GM23248 (cell line): ENCODE results near the gene NEUROG2. TPM values are rescaled to one million over a fixed set of nuclear protein-coding genes. Genes with fewer than 3 reads are reported as not detected.

Experiments used
- DNase-seq: peaks from one replicate; pipeline ENCODE4 v3.0.0-alpha.2; 2015
- H2AFZ ChIP-seq: fragments of 200-600 bp; sonication (generic); 2 replicates; pipeline ENCODE4 v1.6.1; 2016; ENCODE audit warnings: antibody characterized with exemption
- H3F3A ChIP-seq: fragments of 200-600 bp; sonication (generic); 2 replicates; pipeline ENCODE4 v1.6.1; 2016; ENCODE audit warnings: mild to moderate bottlenecking, antibody characterized with exemption, mixed run types; ENCODE audit not compliant: insufficient read depth
- H3K27ac ChIP-seq: fragments of 200-600 bp; sonication (generic); 2 replicates; pipeline ENCODE4 v1.5.1; 2016; ENCODE audit warnings: mild to moderate bottlenecking
- H3K27me3 ChIP-seq: fragments of 200-600 bp; sonication (generic); replicated peaks from 2 replicates; pipeline ENCODE4 v1.6.1; 2016; ENCODE audit warnings: mild to moderate bottlenecking; ENCODE audit not compliant: insufficient read depth
- H3K36me3 ChIP-seq: fragments of 200-600 bp; sonication (generic); 2 replicates; pipeline ENCODE4 v1.6.1; 2016; ENCODE audit warnings: low read depth, mild to moderate bottlenecking
- H3K4me1 ChIP-seq: fragments of 200-600 bp; sonication (generic); 2 replicates; pipeline ENCODE4 v1.6.1; 2016; ENCODE audit warnings: mild to moderate bottlenecking; ENCODE audit not compliant: insufficient read depth
- H3K4me2 ChIP-seq: fragments of 200-600 bp; sonication (generic); one replicate; pipeline ENCODE4 v1.6.1; 2016; ENCODE audit warnings: mild to moderate bottlenecking; ENCODE audit not compliant: unreplicated experiment
- H3K4me3 ChIP-seq: fragments of 200-600 bp; sonication (generic); 2 replicates; pipeline ENCODE4 v1.5.1; 2016; ENCODE audit warnings: mild to moderate bottlenecking
- H3K79me2 ChIP-seq: fragments of 200-600 bp; sonication (generic); 2 replicates; pipeline ENCODE4 v1.6.1; 2016; ENCODE audit warnings: mild to moderate bottlenecking; ENCODE audit not compliant: insufficient read depth
- H3K9ac ChIP-seq: fragments of 200-600 bp; sonication (generic); 2 replicates; pipeline ENCODE4 v1.6.1; 2016; ENCODE audit warnings: mild to moderate bottlenecking
- H3K9me2 ChIP-seq: fragments of 200-600 bp; sonication (generic); 2 replicates; pipeline ENCODE4 v1.6.1; 2016; ENCODE audit warnings: mixed run types, mild to moderate bottlenecking, moderate library complexity; ENCODE audit not compliant: insufficient read depth
- H3K9me3 ChIP-seq: fragments of 200-600 bp; sonication (generic); one replicate; pipeline ENCODE4 v1.6.1; 2017; ENCODE audit warnings: low read depth
- H4K20me1 ChIP-seq: fragments of 200-600 bp; sonication (generic); 2 replicates; pipeline ENCODE4 v1.6.0; 2016; ENCODE audit not compliant: insufficient read depth
- EZH2 ChIP-seq: fragments of 200-600 bp; sonication (generic); IDR thresholded peaks from 2 replicates; pipeline ENCODE4 v1.6.1; 2018; ENCODE audit warnings: antibody characterized with exemption, mild to moderate bottlenecking; ENCODE audit not compliant: insufficient read depth, poor library complexity, severe bottlenecking
- EZH2phosphoT487 ChIP-seq: fragments of 200-600 bp; sonication (generic); IDR thresholded peaks from 2 replicates; pipeline ENCODE4 v1.6.1; 2018; ENCODE audit warnings: antibody characterized with exemption, moderate library complexity, mild to moderate bottlenecking, low read depth; ENCODE audit not compliant: insufficient read depth
- WGBS, 2 experiments: methylation state at CpG; one replicate each; pipeline ENCODE4 v1.1.6; 2015 to 2017; ENCODE audit warnings: low lambda C conversion rate in 2 of 2, low coverage in 1 of 2; ENCODE audit errors: missing lambda C conversion rate in 2 of 2; 5-methylcytosine and 5-hydroxymethylcytosine counted together
- in situ Hi-C: fragments of 300-500 bp; cut with MboI; formaldehyde crosslinking; loops from 2 replicates; pipeline ENCODE4 v1.15.0; 2020
- polyA plus RNA-seq: library from polyadenylated mRNA; unstranded; fragments of >200 nt; fragmentation: Nextera tagmentation; extraction: Ambion mirVana; gene quantifications from 2 replicates; pipeline ENCODE4 v1.2.1, GENCODE V29; 2016
- total RNA-seq: library from RNA; depleted of rRNA; stranded (reverse); fragments of >200 nt; shearing (Covaris generic); gene quantifications from 2 replicates; pipeline ENCODE4 v1.2.3, GENCODE V29; 2014

The NEUROG2 gene
- total and polyA plus RNA-seq, 2 experiments from 2014 or later = not detected

GRCh38 chr4:112552668-112553067, 36.7 kb upstream of the NEUROG2 start:
- Histone ChIP-seq H3K79me2 (no peaks in the 10 kb centered on the region), H3K27ac (peak overlapping the region; percentile 56), H3K4me3 (peak overlapping the region; percentile 18), H3K9me3 (no peaks in the 10 kb centered on the region), H3F3A (peaks cover 20% of the 10 kb centered on the region), H3K27me3 (no peaks in the 10 kb centered on the region), H3K4me1 (peaks cover 31% of the 10 kb centered on the region), H3K9me2 (no peaks in the 10 kb centered on the region), H3K9ac (peak overlapping the region; percentile 2; the same call in 1 of the 2 replicates), H3K4me2 (peak overlapping the region; percentile 60), H2AFZ (0 out of 2 replicates have a peak overlapping the region, but pooled peaks have one; percentile 14), H3K36me3 (no peaks in the 10 kb centered on the region), H4K20me1 (no peaks in the 10 kb centered on the region)
- TF ChIP-seq EZH2phosphoT487 (no peak), EZH2 (no peak)
- DNase-seq = peak; percentile 82
- 8% methylated on average over 2 of the region's 2 CpGs for WGBS, 2 experiments
- in situ Hi-C loops = no loop called here

GRCh38 chr4:112550728-112551127, 34.7 kb upstream of the NEUROG2 start:
- Histone ChIP-seq H3K4me1 (peaks cover 31% of the 10 kb centered on the region), H3K9me2 (no peaks in the 10 kb centered on the region), H3K4me3 (peak overlapping the region; percentile 21; the same call in 1 of the 2 replicates), H3K27ac (peak overlapping the region; percentile 56), H3K36me3 (no peaks in the 10 kb centered on the region), H2AFZ (peak overlapping the region; percentile 53; the same call in 1 of the 2 replicates), H3K27me3 (no peaks in the 10 kb centered on the region), H3K79me2 (no peaks in the 10 kb centered on the region), H4K20me1 (no peaks in the 10 kb centered on the region), H3F3A (peaks cover 20% of the 10 kb centered on the region), H3K4me2 (peak overlapping the region; percentile 53), H3K9ac (0 out of 2 replicates have a peak overlapping the region, but pooled peaks have one; percentile 4), H3K9me3 (no peaks in the 10 kb centered on the region)
- TF ChIP-seq EZH2phosphoT487 (no peak), EZH2 (no peak)
- DNase-seq = peak; percentile 89
- 9 to 23% methylated on average over 2 of the region's 2 CpGs for WGBS, 2 experiments
- in situ Hi-C loops = no loop called here

- peak; percentile 49 for DNase-seq
Observed at GRCh38 chr4:112546476-112546875, 30.5 kb upstream of the NEUROG2 start.

GRCh38 chr4:112545346-112545745, 29.4 kb upstream of the NEUROG2 start:
- Histone ChIP-seq H3K4me3 (no peak overlapping the region), H3K9me3 (no peaks in the 10 kb centered on the region), H3K27me3 (no peaks in the 10 kb centered on the region), H3K36me3 (no peaks in the 10 kb centered on the region), H3K9me2 (no peaks in the 10 kb centered on the region), H3K9ac (no peak overlapping the region), H3K4me2 (no peak overlapping the region), H2AFZ (no peak overlapping the region), H3K79me2 (no peaks in the 10 kb centered on the region), H4K20me1 (no peaks in the 10 kb centered on the region), H3K27ac (no peak overlapping the region), H3F3A (no peaks in the 10 kb centered on the region), H3K4me1 (peaks cover under 1% of the 10 kb centered on the region)
- 92 to 97% methylated on average over 3 of the region's 3 CpGs for WGBS, 2 experiments
- no peak for DNase-seq
- in situ Hi-C loops = no loop called here
- TF ChIP-seq EZH2 (no peak), EZH2phosphoT487 (no peak)

More at GRCh38 chr4:112546476-112546875, 30.5 kb upstream of the NEUROG2 start:
- H4K20me1 ChIP-seq = no peaks in the 10 kb centered on the region
- H3K27me3 ChIP-seq = no peaks in the 10 kb centered on the region
- in situ Hi-C loops = no loop called here
- no peak overlapping the region for H3K4me2 ChIP-seq
- no peaks in the 10 kb centered on the region for H3K9me3 ChIP-seq
- peaks cover 11% of the 10 kb centered on the region for H3K4me1 ChIP-seq
- no peak overlapping the region for H3K9ac ChIP-seq
- no peak for TF ChIP-seq EZH2
- no peak for TF ChIP-seq EZH2phosphoT487
- 65 to 73% methylated on average over 2 of the region's 2 CpGs for WGBS, 2 experiments
- no peaks in the 10 kb centered on the region for H3K9me2 ChIP-seq
- H2AFZ ChIP-seq = no peak overlapping the region
- H3K27ac ChIP-seq = no peak overlapping the region
- H3F3A ChIP-seq = peaks cover 7% of the 10 kb centered on the region
- H3K4me3 ChIP-seq = no peak overlapping the region
- no peaks in the 10 kb centered on the region for H3K36me3 ChIP-seq
- no peaks in the 10 kb centered on the region for H3K79me2 ChIP-seq
